ENCODE measurements around the gene DLST.

DNA sequence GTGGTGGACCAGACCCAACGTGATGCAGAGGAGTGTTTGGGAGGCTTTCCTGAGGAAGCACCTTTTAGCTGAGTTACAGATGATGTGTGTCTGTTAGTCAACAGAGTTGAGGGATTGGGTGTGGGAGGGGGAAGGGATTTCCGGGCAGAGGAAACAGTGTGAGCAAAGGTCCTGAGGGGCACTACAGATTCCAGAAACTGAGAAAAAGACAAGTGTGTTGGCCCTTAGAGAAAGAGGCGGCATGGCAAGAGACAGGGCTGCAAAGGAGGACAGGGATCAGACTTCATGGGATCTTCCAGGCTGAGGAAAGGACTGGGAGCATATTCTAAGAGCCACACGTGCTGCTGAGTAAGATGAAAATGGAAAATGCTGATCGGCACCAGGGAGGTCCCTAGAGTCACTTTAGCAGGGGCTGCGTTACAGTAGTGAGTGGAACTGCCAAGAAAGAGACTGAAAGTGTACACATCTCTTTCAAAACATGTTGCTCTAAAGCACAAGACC, 50.7 kb downstream of the DLST start:
- no peak for TF ChIP-seq POLR2A (IDR thresholded peaks at IDR 0.05)
- TF ChIP-seq, protein P1, sequence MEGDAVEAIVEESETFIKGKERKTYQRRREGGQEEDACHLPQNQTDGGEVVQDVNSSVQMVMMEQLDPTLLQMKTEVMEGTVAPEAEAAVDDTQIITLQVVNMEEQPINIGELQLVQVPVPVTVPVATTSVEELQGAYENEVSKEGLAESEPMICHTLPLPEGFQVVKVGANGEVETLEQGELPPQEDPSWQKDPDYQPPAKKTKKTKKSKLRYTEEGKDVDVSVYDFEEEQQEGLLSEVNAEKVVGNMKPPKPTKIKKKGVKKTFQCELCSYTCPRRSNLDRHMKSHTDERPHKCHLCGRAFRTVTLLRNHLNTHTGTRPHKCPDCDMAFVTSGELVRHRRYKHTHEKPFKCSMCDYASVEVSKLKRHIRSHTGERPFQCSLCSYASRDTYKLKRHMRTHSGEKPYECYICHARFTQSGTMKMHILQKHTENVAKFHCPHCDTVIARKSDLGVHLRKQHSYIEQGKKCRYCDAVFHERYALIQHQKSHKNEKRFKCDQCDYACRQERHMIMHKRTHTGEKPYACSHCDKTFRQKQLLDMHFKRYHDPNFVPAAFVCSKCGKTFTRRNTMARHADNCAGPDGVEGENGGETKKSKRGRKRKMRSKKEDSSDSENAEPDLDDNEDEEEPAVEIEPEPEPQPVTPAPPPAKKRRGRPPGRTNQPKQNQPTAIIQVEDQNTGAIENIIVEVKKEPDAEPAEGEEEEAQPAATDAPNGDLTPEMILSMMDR (IDR thresholded peaks at IDR 0.05) = no peak
- TF ChIP-seq POLR2AphosphoS5 (IDR thresholded peaks at IDR 0.05) = no peak
- TF ChIP-seq EP300 (IDR thresholded peaks at IDR 0.05) = no peak

Data from suprapubic skin (tissue), 4 donors.